ENCODE measurements around the gene MGME1.

DNA sequence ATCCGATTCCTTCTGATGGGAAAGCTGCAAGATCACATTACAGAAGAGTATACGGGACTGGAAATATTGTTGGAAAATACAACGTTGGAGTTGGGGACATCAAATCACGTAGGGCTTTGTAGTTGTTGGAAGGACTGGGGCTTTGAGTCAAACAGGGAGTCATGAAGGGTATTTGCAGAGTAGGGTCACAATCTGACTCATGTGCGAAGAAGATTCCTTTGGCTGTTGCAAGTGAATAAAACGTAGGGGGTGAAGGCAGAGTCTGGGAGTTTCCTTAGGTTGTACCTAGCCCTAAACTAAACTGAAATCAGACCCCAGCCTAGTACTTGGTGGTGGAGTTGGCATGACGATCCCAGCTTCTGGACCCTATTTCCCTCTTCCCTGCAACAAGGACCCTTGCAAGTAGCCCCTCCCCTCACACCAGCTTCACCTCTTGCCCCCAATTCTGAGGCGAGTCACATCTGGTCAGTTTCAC is 32.5 kb upstream of the MGME1 start:
- no peak for TF ChIP-seq SMAD4 (CRISPR knock-in tag; IDR thresholded peaks at IDR 0.05)
- TF ChIP-seq, protein P1, sequence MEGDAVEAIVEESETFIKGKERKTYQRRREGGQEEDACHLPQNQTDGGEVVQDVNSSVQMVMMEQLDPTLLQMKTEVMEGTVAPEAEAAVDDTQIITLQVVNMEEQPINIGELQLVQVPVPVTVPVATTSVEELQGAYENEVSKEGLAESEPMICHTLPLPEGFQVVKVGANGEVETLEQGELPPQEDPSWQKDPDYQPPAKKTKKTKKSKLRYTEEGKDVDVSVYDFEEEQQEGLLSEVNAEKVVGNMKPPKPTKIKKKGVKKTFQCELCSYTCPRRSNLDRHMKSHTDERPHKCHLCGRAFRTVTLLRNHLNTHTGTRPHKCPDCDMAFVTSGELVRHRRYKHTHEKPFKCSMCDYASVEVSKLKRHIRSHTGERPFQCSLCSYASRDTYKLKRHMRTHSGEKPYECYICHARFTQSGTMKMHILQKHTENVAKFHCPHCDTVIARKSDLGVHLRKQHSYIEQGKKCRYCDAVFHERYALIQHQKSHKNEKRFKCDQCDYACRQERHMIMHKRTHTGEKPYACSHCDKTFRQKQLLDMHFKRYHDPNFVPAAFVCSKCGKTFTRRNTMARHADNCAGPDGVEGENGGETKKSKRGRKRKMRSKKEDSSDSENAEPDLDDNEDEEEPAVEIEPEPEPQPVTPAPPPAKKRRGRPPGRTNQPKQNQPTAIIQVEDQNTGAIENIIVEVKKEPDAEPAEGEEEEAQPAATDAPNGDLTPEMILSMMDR (IDR thresholded peaks at IDR 0.05), result no peak
- TF ChIP-seq, protein P2, sequence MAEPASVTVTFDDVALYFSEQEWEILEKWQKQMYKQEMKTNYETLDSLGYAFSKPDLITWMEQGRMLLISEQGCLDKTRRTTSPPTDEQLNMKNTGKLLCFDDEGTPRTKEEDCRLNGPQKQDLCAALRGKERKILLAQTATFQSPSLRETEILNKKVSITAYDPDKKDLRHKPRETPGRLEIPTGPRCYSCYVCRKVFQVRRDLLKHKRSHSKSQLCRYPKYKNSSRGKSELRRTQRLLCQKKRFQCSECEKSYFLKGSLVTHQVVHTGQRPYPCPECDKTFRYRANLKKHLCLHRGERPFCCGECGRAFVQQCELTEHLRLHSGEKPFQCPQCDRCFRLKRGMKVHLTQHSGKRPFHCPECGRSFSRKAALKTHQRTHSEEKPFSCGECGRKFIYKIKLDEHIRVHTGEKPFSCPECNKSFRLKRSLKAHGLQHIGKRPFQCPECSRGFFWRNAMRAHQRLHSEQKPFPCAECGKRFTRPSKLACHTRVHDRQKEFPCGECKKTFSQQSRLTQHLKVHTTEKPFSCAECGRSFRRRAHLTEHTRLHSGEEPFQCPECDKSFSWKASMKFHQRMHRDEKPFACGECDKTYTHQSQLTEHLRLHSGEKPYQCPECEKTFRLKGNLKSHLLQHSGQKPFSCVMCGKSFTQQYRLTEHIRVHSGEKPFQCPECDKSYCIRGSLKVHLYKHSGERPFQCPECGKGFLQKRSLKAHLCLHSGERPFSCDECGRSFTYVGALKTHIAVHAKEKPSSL (CRISPR knock-in tag; conservative IDR thresholded peaks at IDR 0.05), result no peak
